ENCODE results near the gene KLHDC7B.

The KLHDC7B gene

DNA sequence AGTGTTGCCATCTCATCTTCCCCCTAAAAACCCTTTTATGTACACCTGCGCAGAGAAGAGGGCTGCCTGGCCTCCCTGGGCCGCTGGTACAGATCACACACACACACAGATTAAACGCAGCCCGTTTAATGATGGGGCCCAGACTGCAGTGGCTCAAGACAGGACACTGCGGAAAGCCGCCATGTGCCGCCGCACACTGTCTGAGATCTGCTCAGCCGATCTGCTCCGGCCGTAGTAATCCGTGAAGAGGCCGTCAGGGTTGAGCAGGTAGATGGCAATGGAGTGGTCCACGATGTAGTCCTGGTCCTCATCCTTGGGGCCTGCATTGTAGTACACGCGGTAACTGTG, 22.3 kb upstream of the KLHDC7B start:
- DNase-seq (ENCODE audit: low read depth): no peak
- TF ChIP-seq, protein P1, sequence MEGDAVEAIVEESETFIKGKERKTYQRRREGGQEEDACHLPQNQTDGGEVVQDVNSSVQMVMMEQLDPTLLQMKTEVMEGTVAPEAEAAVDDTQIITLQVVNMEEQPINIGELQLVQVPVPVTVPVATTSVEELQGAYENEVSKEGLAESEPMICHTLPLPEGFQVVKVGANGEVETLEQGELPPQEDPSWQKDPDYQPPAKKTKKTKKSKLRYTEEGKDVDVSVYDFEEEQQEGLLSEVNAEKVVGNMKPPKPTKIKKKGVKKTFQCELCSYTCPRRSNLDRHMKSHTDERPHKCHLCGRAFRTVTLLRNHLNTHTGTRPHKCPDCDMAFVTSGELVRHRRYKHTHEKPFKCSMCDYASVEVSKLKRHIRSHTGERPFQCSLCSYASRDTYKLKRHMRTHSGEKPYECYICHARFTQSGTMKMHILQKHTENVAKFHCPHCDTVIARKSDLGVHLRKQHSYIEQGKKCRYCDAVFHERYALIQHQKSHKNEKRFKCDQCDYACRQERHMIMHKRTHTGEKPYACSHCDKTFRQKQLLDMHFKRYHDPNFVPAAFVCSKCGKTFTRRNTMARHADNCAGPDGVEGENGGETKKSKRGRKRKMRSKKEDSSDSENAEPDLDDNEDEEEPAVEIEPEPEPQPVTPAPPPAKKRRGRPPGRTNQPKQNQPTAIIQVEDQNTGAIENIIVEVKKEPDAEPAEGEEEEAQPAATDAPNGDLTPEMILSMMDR (conservative IDR thresholded peaks at IDR 0.05; ENCODE audit: low read length): no peak
- no peak overlapping the region for H3K4me3 ChIP-seq (ENCODE audit: low read length)

DNA sequence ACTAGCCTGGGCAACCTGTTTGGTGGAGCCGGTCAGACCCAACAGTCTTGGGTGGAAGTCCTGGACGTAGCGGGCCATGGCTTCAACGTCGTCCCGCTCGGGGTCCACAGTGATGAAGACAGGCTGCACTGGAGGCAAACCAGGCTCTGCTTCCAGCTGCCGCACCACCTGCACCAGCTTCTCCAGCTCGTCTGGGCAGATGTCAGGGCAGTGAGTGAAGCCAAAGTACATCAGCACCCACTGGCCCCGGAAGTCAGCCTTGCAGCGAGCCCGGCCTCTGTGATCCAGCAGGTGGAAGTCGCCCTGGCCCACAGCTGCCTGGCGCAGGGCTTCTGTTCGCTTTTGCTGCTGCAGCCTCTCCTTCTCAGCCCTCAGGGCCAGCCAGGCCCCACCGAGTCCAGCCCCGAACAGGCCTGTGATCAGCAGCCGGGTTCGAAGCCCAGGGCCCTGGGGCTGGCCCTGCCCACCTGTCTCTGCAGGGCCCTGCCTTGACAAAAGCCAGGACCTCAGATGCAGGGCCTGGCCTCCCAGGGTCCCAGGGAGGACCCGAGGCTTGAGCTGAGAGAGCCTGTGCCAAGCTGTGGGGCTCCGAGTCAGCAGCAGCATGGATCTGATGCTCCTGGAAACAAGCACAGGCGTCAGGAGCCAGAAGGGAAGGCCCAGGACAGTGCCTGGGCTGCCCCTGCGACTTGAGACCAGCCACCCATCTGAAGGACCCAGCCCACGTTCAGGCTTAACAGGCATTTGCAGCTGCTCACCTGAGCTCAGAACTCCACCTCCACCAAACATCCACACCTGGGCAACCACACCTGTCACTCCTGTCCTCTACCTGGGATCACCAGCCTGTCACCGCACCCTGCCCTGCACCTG, 21.7 kb upstream of the KLHDC7B start:
- TF ChIP-seq, protein P1 (conservative IDR thresholded peaks at IDR 0.05; ENCODE audit: low read length): no peak
- no peak for DNase-seq (ENCODE audit: low read depth)
- H3K4me3 ChIP-seq (ENCODE audit: low read length): peak overlapping the region; percentile 75

GRCh38 chr22:50524676-50525103, 21.0 kb upstream of the KLHDC7B start:
- TF ChIP-seq, protein P1 (conservative IDR thresholded peaks at IDR 0.05; ENCODE audit: low read length): no peak
- DNase-seq (ENCODE audit: low read depth): no peak
- peak overlapping the region; percentile 75 for H3K4me3 ChIP-seq (ENCODE audit: low read length)

DNA sequence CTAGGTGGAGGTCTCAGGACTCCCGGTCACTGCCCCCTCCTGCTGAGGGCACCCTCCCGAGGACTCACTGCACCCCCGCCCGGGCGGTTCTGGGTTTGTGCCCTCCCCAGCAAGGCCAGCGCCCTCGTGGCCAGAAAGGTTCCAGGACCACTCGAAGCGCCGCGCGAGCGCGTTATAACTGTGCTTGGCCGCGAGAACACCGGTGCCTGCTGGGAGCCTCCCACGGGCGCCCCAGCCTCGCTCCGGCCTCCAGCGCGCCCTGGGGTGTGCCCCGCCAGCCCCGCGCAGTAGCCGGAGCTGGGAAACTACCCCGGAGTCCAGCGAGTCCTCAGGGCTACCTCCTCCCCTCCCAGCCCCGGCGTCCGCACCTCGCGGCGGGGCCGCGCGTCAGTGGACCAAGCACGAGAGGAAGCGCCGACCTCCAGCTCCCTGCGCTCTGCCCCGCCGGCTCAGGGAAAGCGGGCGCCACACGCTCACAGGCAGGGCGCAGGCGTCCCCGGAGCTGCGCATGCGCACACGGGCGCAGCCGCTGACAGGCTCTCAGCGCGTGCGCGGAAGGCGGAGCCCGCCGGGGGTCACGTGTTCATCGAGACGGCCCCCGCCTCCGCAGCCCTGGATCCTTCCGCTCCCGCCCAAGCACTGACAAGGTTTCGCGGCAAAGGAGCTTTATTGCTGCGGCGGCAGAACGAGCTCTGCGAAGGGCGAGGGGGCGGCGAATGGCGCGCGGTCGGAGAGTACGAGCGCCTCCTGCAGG, 20.4 kb upstream of the KLHDC7B start, which contains the start of gene SCO2:
Gene SCO2 (minus strand): TSS at position 495 of the 754 bp plus-strand sequence. CDS start 1,187 bp downstream, outside the sequence.
- TF ChIP-seq, protein P1 (conservative IDR thresholded peaks at IDR 0.05; ENCODE audit: low read length): peak; percentile 25; the same call in 1 of the 2 replicates
- DNase-seq (ENCODE audit: low read depth): peak; percentile 96
- peak within 1 kb of the TSS; percentile 75 for H3K4me3 ChIP-seq (ENCODE audit: low read length)

DNA sequence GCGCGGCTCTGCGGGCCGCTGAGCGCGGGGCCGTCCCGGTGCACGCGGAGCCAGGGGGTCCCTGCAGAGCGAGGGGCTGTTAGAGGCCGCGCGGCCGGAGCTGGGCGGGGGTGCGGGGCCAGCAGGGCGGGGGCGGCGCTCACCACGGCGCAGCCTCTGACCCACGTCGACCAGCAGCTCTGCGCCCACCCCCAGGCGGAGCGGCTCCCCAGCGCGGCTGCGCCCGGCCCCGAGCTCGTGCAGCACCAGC, 19.9 kb upstream of the KLHDC7B start:
- DNase-seq (ENCODE audit: low read depth): no peak
- peak overlapping the region; percentile 75 for H3K4me3 ChIP-seq (ENCODE audit: low read length)
- TF ChIP-seq, protein P1 (conservative IDR thresholded peaks at IDR 0.05; ENCODE audit: low read length): no peak

GRCh38 chr22:50526108-50526833, 19.4 kb upstream of the KLHDC7B start:
- H3K4me3 ChIP-seq (ENCODE audit: low read length): peak overlapping the region; percentile 75
- TF ChIP-seq, protein P1 (conservative IDR thresholded peaks at IDR 0.05; ENCODE audit: low read length): peak; percentile 32
- peak; percentile 79 for DNase-seq (ENCODE audit: low read depth)
